ENCODE data around the gene MDFI. TPM values are rescaled to one million over a fixed set of nuclear protein-coding genes. Genes with fewer than 3 reads are reported as not detected.

The MDFI gene
- total and polyA plus RNA-seq, 8 donors: 25.9 to 139 (median 108) TPM

GRCh38 chr6:41648070-41648585, 9.9 kb downstream of the MDFI start:
- intact Hi-C loops (cut with DNase I): no loop called here
- Histone ChIP-seq H3K4me1 (no peaks in the 10 kb centered on the region), H3K27ac (no peak overlapping the region), H3K36me3 (peaks cover 0 to 9% of the 10 kb centered on the region in 2 donors), H3K27me3 (no peaks in the 10 kb centered on the region), H3K9me3 (no peaks in the 10 kb centered on the region), H3K4me3 (no peak overlapping the region)
- DNase-seq (no peak), ATAC-seq (no peak)
- no peak for TF ChIP-seq CTCF (IDR thresholded peaks at IDR 0.05)

GRCh38 chr6:41648921-41649320, 10.7 kb downstream of the MDFI start:
- intact Hi-C loops (cut with DNase I): no loop called here

GRCh38 chr6:41649596-41649995, 11.3 kb downstream of the MDFI start:
- H3K4me1 ChIP-seq: no peaks in the 10 kb centered on the region
- no peak overlapping the region for H3K27ac ChIP-seq
- H3K9me3 ChIP-seq: no peaks in the 10 kb centered on the region
- ATAC-seq (no peak), DNase-seq (no peak)
- intact Hi-C loops (cut with DNase I): no loop called here
- no peak for TF ChIP-seq CTCF (IDR thresholded peaks at IDR 0.05)
- no peaks in the 10 kb centered on the region for H3K27me3 ChIP-seq
- H3K4me3 ChIP-seq: no peak overlapping the region
- H3K36me3 ChIP-seq: peaks cover 0 to 9% of the 10 kb centered on the region in 2 donors

More at GRCh38 chr6:41648921-41649320, 10.7 kb downstream of the MDFI start:
- DNase-seq: no peak
- Histone ChIP-seq H3K9me3 (no peaks in the 10 kb centered on the region), H3K36me3 (peaks cover 0 to 9% of the 10 kb centered on the region in 2 donors), H3K4me3 (no peak overlapping the region), H3K4me1 (no peaks in the 10 kb centered on the region), H3K27ac (no peak overlapping the region), H3K27me3 (no peaks in the 10 kb centered on the region)
- TF ChIP-seq CTCF (IDR thresholded peaks at IDR 0.05): no peak
- no peak for ATAC-seq

- DNase-seq (no peak), ATAC-seq (no peak)
- intact Hi-C loops (cut with DNase I): no loop called here
- no peaks in the 10 kb centered on the region for H3K9me3 ChIP-seq
- no peak for TF ChIP-seq CTCF (IDR thresholded peaks at IDR 0.05)
- no peaks in the 10 kb centered on the region for H3K4me1 ChIP-seq
- peaks cover 0 to 9% of the 10 kb centered on the region in 2 donors for H3K36me3 ChIP-seq
- no peak overlapping the region for H3K27ac ChIP-seq
- H3K27me3 ChIP-seq: no peaks in the 10 kb centered on the region
- H3K4me3 ChIP-seq: no peak overlapping the region
These were observed 11.9 kb downstream of the MDFI start for GRCh38 chr6:41650120-41650519.

- Histone ChIP-seq H3K27ac (no peak overlapping the region), H3K4me3 (no peak overlapping the region), H3K27me3 (no peaks in the 10 kb centered on the region), H3K36me3 (peaks cover 0 to 9% of the 10 kb centered on the region in 2 donors), H3K4me1 (no peaks in the 10 kb centered on the region), H3K9me3 (no peaks in the 10 kb centered on the region)
- DNase-seq (no peak), ATAC-seq (no peak)
- intact Hi-C loops (cut with DNase I): no loop called here
- TF ChIP-seq CTCF (IDR thresholded peaks at IDR 0.05): no peak
These were observed 13.1 kb downstream of the MDFI start for GRCh38 chr6:41651246-41651961.

Measured in left lung (tissue), 10 donors.